SK-N-SH (cell line): ENCODE data around the gene AFG3L2. TPM values are rescaled to one million over a fixed set of nuclear protein-coding genes. Genes with fewer than 3 reads are reported as not detected.

Source experiments
- CTCF ChIA-PET: fragments of 300-600, 350-600 bp; formaldehyde crosslinking; extraction: SDS; loops from one replicate; lab custom pipeline; 2021; lab: Yijun Ruan, JAX
- POLR2A ChIA-PET: fragments of 350-600 bp; sonication (Branson Sonifier 250); formaldehyde crosslinking; extraction: SDS; loops from one replicate; lab custom pipeline; 2020; ENCODE audit warnings: antibody characterized with exemption, inconsistent platforms; lab: Yijun Ruan, JAX
- DNase-seq: peaks from one replicate; pipeline ENCODE4 v3.0.0; 2012
- H2AFZ ChIP-seq: fragments of 200-600 bp; sonication (generic); 2 replicates; pipeline ENCODE4 v1.8.1; 2016; ENCODE audit warnings: antibody characterized with exemption, mild to moderate bottlenecking, low read depth
- H3F3A ChIP-seq: fragments of 200-600 bp; sonication (generic); replicated peaks from 2 replicates; pipeline ENCODE3; 2016; ENCODE audit warnings: antibody characterized with exemption, mild to moderate bottlenecking; ENCODE audit not compliant: insufficient read depth
- H3K27ac ChIP-seq, 2 experiments: fragments of 200-500 bp in 1 of 2; fragments of 200-600 bp in 1 of 2; sonication (Bioruptor generic) in 1 of 2; sonication (generic), shearing (Covaris generic) in 1 of 2; 2 replicates each; pipeline versions ENCODE4 v1.5.1 to v1.6.1; 2014 to 2016; ENCODE audit warnings: low read depth in 2 of 2, inconsistent platforms in 1 of 2, low read length in 1 of 2, mild to moderate bottlenecking in 1 of 2, mixed read lengths in 1 of 2
- H3K27me3 ChIP-seq: fragments of 200-600 bp; sonication (generic), shearing (Covaris generic); 2 replicates; pipeline ENCODE4 v1.6.1; 2016; ENCODE audit warnings: mixed run types; ENCODE audit not compliant: insufficient read depth
- H3K36me3 ChIP-seq, 2 experiments: fragments of 200-500 bp in 1 of 2; fragments of 200-600 bp in 1 of 2; sonication (Bioruptor generic) in 1 of 2; sonication (generic) in 1 of 2; replicated peaks in 1 of 2; 2 replicates each; pipeline versions ENCODE3 to v1.5.1; 2014 to 2016; ENCODE audit warnings: low read length in 1 of 2, mild to moderate bottlenecking in 1 of 2; ENCODE audit not compliant: insufficient read depth in 2 of 2, control insufficient read depth in 1 of 2
- H3K4me1 ChIP-seq, 2 experiments: fragments of 200-500 bp in 1 of 2; fragments of 200-600 bp in 1 of 2; sonication (Bioruptor generic) in 1 of 2; sonication (generic), shearing (Covaris generic) in 1 of 2; 2 replicates each; pipeline versions ENCODE4 v1.5.1 to v1.6.1; 2014 to 2016; ENCODE audit warnings: low read depth in 1 of 2, low read length in 1 of 2, mixed run types in 1 of 2; ENCODE audit not compliant: insufficient read depth in 2 of 2, control insufficient read depth in 1 of 2
- H3K4me2 ChIP-seq: fragments of 200-600 bp; sonication (generic), shearing (Covaris generic); 2 replicates; pipeline ENCODE4 v1.6.1; 2017; ENCODE audit warnings: mixed run types
- H3K4me3 ChIP-seq, 2 experiments: fragments of 200-500 bp in 1 of 2; fragments of 200-600 bp in 1 of 2; sonication (Bioruptor generic) in 1 of 2; sonication (generic), shearing (Covaris generic) in 1 of 2; 2 replicates each; pipeline versions ENCODE4 v1.5.1 to v1.8.1; 2014 to 2016; ENCODE audit warnings: low read depth in 2 of 2, inconsistent platforms in 1 of 2, low read length in 1 of 2, mild to moderate bottlenecking in 1 of 2, mixed read lengths in 1 of 2, moderate library complexity in 1 of 2
- H3K79me2 ChIP-seq: fragments of 200-600 bp; sonication (generic); 2 replicates; pipeline ENCODE4 v1.8.1; 2017; ENCODE audit warnings: mild to moderate bottlenecking; ENCODE audit not compliant: insufficient read depth
- H3K9ac ChIP-seq: fragments of 200-600 bp; sonication (generic); 2 replicates; pipeline ENCODE4 v1.6.1; 2017; ENCODE audit warnings: mixed run types
- H3K9me2 ChIP-seq: fragments of 200-600 bp; sonication (generic); 2 replicates; pipeline ENCODE4 v1.6.1; 2017; ENCODE audit warnings: mixed run types
- H3K9me3 ChIP-seq: fragments of 200-600 bp; sonication (generic); 2 replicates; pipeline ENCODE4 v1.6.1; 2017; ENCODE audit warnings: mixed run types, mild to moderate bottlenecking, moderate library complexity
- H4K20me1 ChIP-seq: fragments of 200-600 bp; sonication (generic); 2 replicates; pipeline ENCODE4 v1.6.1; 2017; ENCODE audit warnings: mild to moderate bottlenecking, mixed run types; ENCODE audit not compliant: insufficient read depth
- EP300 ChIP-seq, 2 experiments: IDR thresholded peaks; 2 replicates each; pipeline versions ENCODE4 v1.4.0 to v1.6.1; 2012; ENCODE audit warnings: borderline replicate concordance in 1 of 2, low read depth in 1 of 2, low read length in 1 of 2
- FOSL2 ChIP-seq: IDR thresholded peaks from 2 replicates; pipeline ENCODE4 v1.4.0; 2012; ENCODE audit warnings: low read depth, mild to moderate bottlenecking, moderate library complexity, borderline replicate concordance
- FOXM1 ChIP-seq: IDR thresholded peaks from 2 replicates; pipeline ENCODE4 v1.4.0; 2012; ENCODE audit warnings: low read depth, mild to moderate bottlenecking
- JUND ChIP-seq: IDR thresholded peaks from 2 replicates; pipeline ENCODE4 v1.4.0; 2012
- MXI1 ChIP-seq: IDR thresholded peaks from 2 replicates; pipeline ENCODE4 v1.6.1; 2012; ENCODE audit warnings: mild to moderate bottlenecking, low read depth, low read length, improper control_type of control experiment
- NFIC ChIP-seq: IDR thresholded peaks from 2 replicates; pipeline ENCODE4 v1.4.0; 2012; ENCODE audit warnings: borderline replicate concordance
- POLR2AphosphoS5 ChIP-seq: IDR thresholded peaks from 2 replicates; pipeline ENCODE4 v1.6.1; 2012; ENCODE audit warnings: low read depth, low read length
- RAD21 ChIP-seq: IDR thresholded peaks from 2 replicates; pipeline ENCODE4 v1.6.1; 2012; ENCODE audit warnings: mild to moderate bottlenecking, low read length
- RCOR1 ChIP-seq: fragments of 150-350 bp; IDR thresholded peaks from 2 replicates; pipeline ENCODE4 v1.6.1; 2017; ENCODE audit warnings: antibody characterized with exemption, low read length
- RFX5 ChIP-seq: IDR thresholded peaks from 2 replicates; pipeline ENCODE4 v1.6.1; 2012; ENCODE audit warnings: mild to moderate bottlenecking, improper control_type of control experiment, low read length
- SIN3A ChIP-seq: IDR thresholded peaks from 2 replicates; pipeline ENCODE4 v1.6.1; 2012; ENCODE audit warnings: low read depth, mild to moderate bottlenecking, low read length, moderate library complexity, borderline replicate concordance
- TCF12 ChIP-seq: IDR thresholded peaks from 2 replicates; pipeline ENCODE4 v1.4.0; 2012
- TEAD4 ChIP-seq: IDR thresholded peaks from 2 replicates; pipeline ENCODE4 v1.4.0; 2012; ENCODE audit warnings: mild to moderate bottlenecking, borderline replicate concordance; ENCODE audit not compliant: insufficient read depth
- WGBS: methylation state at CpG from one replicate; pipeline ENCODE4 v1.1.6; 2017; ENCODE audit warnings: low lambda C conversion rate; 5-methylcytosine and 5-hydroxymethylcytosine counted together
- polyA plus RNA-seq, 3 experiments: library from polyadenylated mRNA; depleted of rRNA; stranded (reverse); fragments of >200 nt; gene quantifications; 2 replicates each; pipeline ENCODE4 v1.2.3, GENCODE V29; 2012
- TF ChIP-seq, protein P1 (sequence below): IDR thresholded peaks from 2 replicates; pipeline ENCODE4; 2012
- TF ChIP-seq, protein P2 (sequence below): IDR thresholded peaks from 2 replicates; pipeline ENCODE4 v1.4.0; 2012; ENCODE audit warnings: low read depth, borderline replicate concordance
- TF ChIP-seq, protein P3 (sequence below): fragments of 150-350 bp; IDR thresholded peaks from 2 replicates; pipeline ENCODE4 v1.6.1; 2016; ENCODE audit warnings: mild to moderate bottlenecking, low read depth, low read length
- TF ChIP-seq, protein P4 (sequence below): IDR thresholded peaks from 2 replicates; pipeline ENCODE4 v1.4.0; 2012; ENCODE audit warnings: low read depth

The AFG3L2 gene
- polyA plus RNA-seq, 1 of the 3 experiments (the other 2 are of a cell fraction) = 26.0 TPM

DNA sequence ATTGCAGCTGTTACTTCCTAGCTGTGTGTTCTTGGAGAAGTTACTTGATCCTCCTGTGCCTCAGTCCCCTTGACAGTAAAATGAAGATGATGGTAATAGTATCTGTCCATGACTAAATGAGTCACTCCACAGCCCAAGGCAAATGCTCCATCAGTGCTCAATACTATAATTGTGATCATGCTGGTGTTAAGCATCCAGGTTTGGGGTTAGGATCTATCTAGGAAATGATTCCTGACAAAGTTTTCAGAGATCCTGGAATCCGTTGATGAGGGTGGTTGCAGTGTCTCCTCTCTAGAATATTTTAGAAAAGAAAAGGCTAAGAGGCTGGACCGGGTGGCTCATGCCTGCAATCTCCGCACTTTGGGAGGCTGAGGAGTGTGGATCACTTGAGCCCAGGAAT, 28.0 kb upstream of the AFG3L2 start:
- Histone ChIP-seq H3K27me3 (no peaks in the 10 kb centered on the region), H3K9me3 (no peaks in the 10 kb centered on the region), H4K20me1 (0 out of 2 replicates have a peak, but pooled peaks cover 3% of the 10 kb centered on the region), H3F3A (peaks cover 15% of the 10 kb centered on the region), H3K9me2 (no peaks in the 10 kb centered on the region), H3K79me2 (peaks cover 18% of the 10 kb centered on the region), H2AFZ (no peak overlapping the region), H3K4me2 (no peak overlapping the region), H3K4me1 (peaks cover 9 to 15% of the 10 kb centered on the region in 2 experiments; a peak in 2 of 4 replicates), H3K4me3 (no peak overlapping the region), H3K27ac (no peak overlapping the region), H3K36me3 (no peaks in the 10 kb centered on the region), H3K9ac (no peak overlapping the region)
- DNase-seq = no peak
- 94% methylated on average over 3 of the region's 3 CpGs for WGBS
- ChIA-PET CTCF (interaction anchor here (1.5 to 4.0 kb wide), 3 partner anchors 9 to 254 kb away, joined by 5 to 26 read pairs (median 5); partner anchors contain the start of gene SPIRE1), POLR2A (no interaction called here)
- TF ChIP-seq RAD21 = no peak
- TF ChIP-seq RCOR1 = no peak
- no peak for TF ChIP-seq TEAD4
- TF ChIP-seq EP300 (IDR thresholded peaks at IDR 0.05; ENCODE audit: borderline replicate concordance in 1 of 2, low read depth in 1 of 2, low read length in 1 of 2) = no peak

DNA sequence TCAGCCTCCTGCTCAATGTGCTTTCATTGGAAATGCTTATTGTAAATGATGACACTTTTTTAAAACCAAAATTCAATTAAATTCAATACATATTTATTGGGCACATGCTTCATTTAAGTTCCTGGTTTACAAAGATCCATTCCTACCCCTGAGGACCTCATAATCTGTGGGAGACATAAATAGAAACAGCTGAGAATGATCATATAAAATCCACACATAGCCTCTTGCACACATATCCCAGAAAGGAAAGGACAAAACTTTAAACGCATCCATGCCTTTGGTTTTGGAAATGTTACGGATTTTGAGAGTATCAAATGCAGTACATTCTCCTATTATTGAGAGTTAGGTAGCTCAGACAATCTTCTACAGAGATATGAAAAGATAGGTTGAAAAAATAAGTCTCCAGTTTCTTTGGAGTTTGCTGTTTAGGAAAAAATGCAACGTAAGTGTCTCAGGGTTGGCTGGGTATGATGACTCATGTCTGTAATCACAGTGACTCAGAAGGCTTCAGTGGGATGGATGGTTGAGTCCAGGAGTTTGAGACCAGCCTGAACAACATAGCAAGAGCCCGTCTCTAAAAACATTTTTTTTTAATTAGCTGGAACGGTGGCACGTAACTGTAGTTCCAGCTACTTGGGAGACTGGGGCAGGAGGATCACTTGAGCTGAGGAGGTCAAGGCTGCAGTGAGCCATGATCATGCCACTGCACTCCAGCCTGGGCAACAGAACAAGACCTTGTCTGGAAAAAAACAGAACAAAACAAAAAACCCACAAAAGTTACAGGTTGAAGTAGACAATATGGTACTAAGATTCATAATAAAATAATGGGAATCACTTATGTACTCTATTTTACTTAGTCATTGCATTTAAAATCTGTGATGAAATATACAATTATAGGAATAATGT, 26.8 kb upstream of the AFG3L2 start:
- H3K27me3 ChIP-seq = no peaks in the 10 kb centered on the region
- H3K36me3 ChIP-seq = no peaks in the 10 kb centered on the region
- TF ChIP-seq RCOR1 (no peak), RFX5 (no peak), EP300 (IDR thresholded peaks at IDR 0.05; ENCODE audit: borderline replicate concordance in 1 of 2, low read depth in 1 of 2, low read length in 1 of 2) (peak in 1 of 2 experiments; percentile 29; a peak in 1 of 4 replicates), TCF12 (peak; percentile 47), POLR2AphosphoS5 (peak; percentile 33; the same call in 1 of the 2 replicates), FOXM1 (no peak), SIN3A (no peak), MXI1 (no peak), NFIC (no peak), JUND (peak; percentile 91), FOSL2 (peak; percentile 96)
- TF ChIP-seq, protein P1, sequence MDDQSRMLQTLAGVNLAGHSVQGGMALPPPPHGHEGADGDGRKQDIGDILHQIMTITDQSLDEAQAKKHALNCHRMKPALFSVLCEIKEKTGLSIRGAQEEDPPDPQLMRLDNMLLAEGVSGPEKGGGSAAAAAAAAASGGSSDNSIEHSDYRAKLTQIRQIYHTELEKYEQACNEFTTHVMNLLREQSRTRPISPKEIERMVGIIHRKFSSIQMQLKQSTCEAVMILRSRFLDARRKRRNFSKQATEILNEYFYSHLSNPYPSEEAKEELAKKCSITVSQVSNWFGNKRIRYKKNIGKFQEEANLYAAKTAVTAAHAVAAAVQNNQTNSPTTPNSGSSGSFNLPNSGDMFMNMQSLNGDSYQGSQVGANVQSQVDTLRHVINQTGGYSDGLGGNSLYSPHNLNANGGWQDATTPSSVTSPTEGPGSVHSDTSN = 0 out of 2 replicates have a peak, but pooled peaks have one; percentile 16
- TF ChIP-seq, protein P2, sequence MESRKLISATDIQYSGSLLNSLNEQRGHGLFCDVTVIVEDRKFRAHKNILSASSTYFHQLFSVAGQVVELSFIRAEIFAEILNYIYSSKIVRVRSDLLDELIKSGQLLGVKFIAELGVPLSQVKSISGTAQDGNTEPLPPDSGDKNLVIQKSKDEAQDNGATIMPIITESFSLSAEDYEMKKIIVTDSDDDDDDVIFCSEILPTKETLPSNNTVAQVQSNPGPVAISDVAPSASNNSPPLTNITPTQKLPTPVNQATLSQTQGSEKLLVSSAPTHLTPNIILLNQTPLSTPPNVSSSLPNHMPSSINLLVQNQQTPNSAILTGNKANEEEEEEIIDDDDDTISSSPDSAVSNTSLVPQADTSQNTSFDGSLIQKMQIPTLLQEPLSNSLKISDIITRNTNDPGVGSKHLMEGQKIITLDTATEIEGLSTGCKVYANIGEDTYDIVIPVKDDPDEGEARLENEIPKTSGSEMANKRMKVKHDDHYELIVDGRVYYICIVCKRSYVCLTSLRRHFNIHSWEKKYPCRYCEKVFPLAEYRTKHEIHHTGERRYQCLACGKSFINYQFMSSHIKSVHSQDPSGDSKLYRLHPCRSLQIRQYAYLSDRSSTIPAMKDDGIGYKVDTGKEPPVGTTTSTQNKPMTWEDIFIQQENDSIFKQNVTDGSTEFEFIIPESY = no peak
- TF ChIP-seq, protein P3, sequence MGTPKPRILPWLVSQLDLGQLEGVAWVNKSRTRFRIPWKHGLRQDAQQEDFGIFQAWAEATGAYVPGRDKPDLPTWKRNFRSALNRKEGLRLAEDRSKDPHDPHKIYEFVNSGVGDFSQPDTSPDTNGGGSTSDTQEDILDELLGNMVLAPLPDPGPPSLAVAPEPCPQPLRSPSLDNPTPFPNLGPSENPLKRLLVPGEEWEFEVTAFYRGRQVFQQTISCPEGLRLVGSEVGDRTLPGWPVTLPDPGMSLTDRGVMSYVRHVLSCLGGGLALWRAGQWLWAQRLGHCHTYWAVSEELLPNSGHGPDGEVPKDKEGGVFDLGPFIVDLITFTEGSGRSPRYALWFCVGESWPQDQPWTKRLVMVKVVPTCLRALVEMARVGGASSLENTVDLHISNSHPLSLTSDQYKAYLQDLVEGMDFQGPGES = no peak
- TF ChIP-seq, protein P4, sequence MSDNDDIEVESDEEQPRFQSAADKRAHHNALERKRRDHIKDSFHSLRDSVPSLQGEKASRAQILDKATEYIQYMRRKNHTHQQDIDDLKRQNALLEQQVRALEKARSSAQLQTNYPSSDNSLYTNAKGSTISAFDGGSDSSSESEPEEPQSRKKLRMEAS = 0 out of 2 replicates have a peak, but pooled peaks have one; percentile 30
- no peaks in the 10 kb centered on the region for H3K9me3 ChIP-seq
- peaks cover 3 to 5% of the 10 kb centered on the region in 2 experiments; a peak in 2 of 4 replicates for H3K4me1 ChIP-seq
- no peak for DNase-seq
- H4K20me1 ChIP-seq = no peaks in the 10 kb centered on the region
- H3K4me3 ChIP-seq = no peak overlapping the region
- H3K9ac ChIP-seq = peak overlapping the region; percentile 25; the same call in 1 of the 2 replicates
- peak overlapping the region; percentile 9 for H3K4me2 ChIP-seq
- H2AFZ ChIP-seq = peak overlapping the region; percentile 45; the same call in 1 of the 2 replicates
- H3K9me2 ChIP-seq = no peaks in the 10 kb centered on the region
- 7% methylated on average over 6 of the region's 6 CpGs for WGBS
- H3K27ac ChIP-seq = peak overlapping the region in 1 of 2 experiments; percentile 76; a peak in 3 of 4 replicates
- peaks cover 6% of the 10 kb centered on the region for H3K79me2 ChIP-seq
- POLR2A ChIA-PET = no interaction called here
- CTCF ChIA-PET = interaction anchor here (0.6 to 4.8 kb wide), 5 partner anchors 12 to 255 kb away, joined by 3 to 33 read pairs (median 4); no protein-coding TSS in a partner anchor
- H3F3A ChIP-seq = peaks cover 15% of the 10 kb centered on the region
